CD4-positive, alpha-beta T cell treated with Interleukin-12 subunit alpha and Interleukin-12 subunit beta, for 1 hour (primary cell): Measurements from ENCODE around the gene CAST.

Experiments used
- DNase-seq: peaks from one replicate; pipeline ENCODE4 v3.0.0-alpha.2; 2020

Gene CAST

DNA sequence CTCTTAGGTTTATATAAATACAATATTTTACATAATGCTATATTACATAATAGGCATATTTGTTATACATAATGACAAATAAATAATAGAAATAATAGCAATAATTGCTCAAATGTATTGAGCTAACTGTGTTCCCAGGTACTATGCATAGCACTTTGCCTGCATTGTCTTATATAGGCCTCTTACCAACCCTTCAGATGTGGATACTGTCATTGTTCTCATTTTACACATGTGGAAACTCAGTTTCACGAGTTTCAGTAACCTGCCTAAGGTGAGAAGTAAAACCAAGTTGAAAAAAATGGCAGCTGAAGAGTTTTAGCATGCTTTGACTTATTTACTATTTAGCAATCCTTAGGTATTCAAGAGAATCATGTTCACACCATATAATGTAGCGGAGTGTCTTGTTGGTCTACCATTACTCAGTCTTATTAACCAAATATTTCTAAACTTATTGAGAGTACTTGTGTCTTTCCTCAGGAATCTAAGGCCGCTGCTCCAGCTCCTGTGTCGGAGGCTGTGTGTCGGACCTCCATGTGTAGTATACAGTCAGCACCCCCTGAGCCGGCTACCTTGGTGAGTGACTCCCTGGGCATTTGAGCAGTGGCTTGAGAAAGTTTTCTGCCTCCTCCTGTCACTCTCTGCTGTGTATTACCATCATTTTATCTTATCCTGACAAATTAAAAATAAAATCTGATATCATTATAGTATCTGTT, 88.1 kb downstream of the CAST start:
- DNase-seq, result no peak

- DNase-seq, result no peak
Measured at GRCh38 chr5:96751203-96752169, 89.3 kb downstream of the CAST start.

GRCh38 chr5:96752341-96753016, 90.3 kb downstream of the CAST start:
- DNase-seq, result peak; percentile 74

- no peak for DNase-seq
Measured at GRCh38 chr5:96753017-96753397, 90.8 kb downstream of the CAST start.

- DNase-seq, result no peak
Measured at GRCh38 chr5:96753848-96754247, 91.7 kb downstream of the CAST start.

DNA sequence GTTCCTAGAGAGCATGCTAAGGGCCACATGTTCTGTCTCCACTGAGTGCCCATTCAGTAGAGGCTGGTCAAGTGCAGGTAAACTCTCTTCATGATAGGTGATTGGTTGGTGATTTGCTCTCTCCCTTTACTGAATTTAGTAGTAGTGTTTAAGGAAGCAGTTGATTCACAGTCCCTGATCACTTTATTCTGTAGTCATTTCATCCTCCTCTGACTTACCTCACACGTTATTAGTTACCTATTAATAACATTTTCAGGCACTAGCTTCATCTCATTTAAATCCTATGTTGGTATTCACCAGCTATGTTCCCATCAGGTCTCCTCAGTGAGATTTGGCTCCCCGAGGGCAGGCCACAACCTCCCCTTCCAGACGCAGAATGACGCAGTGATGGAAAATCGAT, 93.7 kb downstream of the CAST start:
- no peak for DNase-seq

DNA sequence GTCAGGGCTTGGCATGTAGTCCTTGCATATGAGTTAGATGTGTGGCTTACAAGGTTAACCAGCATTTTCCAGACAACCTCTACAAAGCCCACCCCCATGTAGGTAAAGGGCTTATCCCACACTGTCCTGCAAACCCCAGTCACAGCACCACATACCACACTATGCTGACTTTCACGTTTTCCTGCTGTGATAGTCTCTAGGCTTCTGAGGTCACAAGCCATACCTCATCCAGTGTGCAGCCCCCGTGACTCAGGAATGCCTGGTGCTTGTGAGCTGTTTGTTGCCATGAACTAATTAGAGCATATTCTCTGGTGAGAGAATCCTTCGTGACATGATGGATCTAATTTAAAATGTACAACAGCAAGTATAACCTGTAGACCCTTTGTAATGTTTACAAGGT, 94.8 kb downstream of the CAST start:
- DNase-seq, result no peak

DNA sequence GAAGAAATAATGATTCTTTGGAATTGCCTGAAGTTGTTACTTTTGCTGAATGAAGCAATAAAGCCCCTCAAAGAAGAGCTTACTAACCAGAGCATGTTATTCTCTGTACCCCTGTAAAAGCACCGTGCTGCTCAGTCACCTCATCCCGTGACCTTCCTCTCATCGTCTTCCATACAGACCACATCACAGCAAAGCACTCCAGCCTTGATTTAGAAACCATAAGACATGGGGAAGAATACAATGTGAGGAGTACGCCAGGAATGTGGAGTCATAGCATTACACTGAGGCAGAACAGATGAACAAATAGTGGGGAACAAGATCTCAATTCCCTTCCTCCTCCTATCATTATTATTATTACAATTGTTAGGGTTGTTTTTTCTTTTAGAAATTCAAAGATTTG, 96.4 kb downstream of the CAST start:
- no peak for DNase-seq

DNA sequence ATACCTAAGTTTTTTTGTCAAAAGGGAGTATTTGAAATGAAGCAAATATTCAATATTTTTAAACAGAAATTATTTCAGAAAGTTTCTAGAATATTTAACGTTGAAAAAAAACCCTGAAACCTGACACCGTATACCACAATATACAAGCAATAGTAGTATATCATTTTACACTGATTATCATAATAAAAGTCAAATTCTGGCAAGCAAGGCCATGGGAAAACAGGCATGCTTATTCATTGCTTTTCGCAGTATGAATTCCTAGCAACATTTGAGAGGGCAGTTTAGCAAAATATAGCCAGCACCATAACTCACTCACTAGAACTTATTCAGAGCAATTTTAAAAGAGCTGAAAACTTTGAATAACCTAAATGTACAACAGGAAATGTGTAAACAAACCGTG, 99.4 kb downstream of the CAST start:
- DNase-seq, result no peak

GRCh38 chr5:96763026-96763425, 100.8 kb downstream of the CAST start:
- no peak for DNase-seq

GRCh38 chr5:96765043-96765442, 102.9 kb downstream of the CAST start:
- DNase-seq, result no peak

- DNase-seq, result no peak
Measured at GRCh38 chr5:96768708-96769251, 106.6 kb downstream of the CAST start.

GRCh38 chr5:96771395-96771794, 109.2 kb downstream of the CAST start:
- DNase-seq, result no peak

DNA sequence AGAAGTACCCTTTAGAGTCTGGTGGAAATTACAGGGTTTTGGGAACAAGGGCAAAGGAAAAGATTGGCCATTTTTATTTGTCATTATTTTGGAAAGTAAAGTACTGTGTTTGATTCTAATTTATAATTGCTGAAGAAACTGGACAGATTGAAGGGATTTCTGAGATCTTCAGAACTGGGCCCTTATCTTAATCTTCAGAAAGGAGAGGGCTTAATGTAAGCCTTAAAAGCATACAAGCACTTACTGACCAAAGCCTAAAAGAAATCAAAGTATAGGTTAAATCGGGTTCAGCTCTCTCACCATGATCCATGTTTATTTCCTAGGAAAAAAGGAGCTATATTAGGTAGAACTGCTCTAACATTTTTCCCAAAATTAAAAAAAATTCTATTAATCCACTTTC, 109.9 kb downstream of the CAST start:
- no peak for DNase-seq

DNA sequence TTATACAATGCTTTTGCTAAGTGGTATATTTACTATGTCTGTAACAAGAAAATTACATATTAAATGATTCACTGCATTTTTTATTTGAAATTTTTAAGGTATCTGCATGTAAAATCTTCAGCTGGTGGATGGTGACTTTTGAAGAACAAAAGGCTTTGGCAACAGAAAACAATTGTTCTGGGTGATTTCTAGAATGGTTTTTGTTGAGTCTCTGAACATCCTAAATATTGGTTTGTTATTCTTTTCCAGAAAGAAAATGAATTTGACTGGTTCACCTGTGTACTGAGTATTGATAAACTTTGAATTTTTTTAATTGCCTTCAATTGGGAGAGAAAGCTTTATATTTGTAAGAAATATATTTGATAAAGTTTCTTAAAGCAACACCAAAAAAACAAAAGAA, 110.4 kb downstream of the CAST start:
- DNase-seq, result no peak

DNA sequence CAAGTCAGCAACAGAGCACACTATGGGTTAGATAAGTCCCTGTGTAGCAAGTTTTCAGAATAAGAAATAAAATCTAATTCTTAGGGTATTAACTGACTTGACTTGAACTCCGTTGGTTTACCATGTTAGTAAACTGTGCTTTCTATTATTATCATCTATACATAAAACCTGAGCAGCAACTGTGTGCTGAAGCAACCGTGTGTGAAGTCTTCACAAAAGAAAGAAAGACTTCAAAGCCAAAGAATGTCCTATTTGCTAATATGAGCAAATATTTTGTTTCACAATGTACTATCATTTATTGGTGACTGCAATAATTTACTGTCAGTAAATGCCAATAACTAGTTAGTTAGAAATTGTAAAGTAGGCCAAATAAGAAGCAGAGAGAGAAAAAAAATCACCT, 112.9 kb downstream of the CAST start:
- no peak for DNase-seq

DNA sequence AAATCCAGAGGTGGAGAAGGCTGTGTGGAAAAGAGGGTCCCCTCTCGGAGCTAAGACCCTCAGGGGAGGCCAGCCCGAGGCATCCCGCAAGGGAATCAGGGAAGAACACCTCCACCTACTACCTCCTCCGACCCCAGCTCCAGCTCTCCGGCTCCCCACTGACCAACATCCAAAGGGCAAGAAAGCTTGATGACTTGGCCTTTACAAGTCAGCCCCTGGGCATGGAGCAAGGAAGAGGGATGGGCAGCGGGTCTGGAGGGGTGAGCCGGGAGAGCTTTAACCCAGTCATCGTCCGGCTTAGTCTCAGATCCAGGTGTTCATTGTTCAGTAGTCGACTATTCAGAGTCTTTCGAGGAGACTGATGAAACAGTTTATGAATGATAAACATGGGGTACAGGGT, 113.5 kb downstream of the CAST start:
- DNase-seq, result no peak

- no peak for DNase-seq
Measured at GRCh38 chr5:96776621-96777020, 114.4 kb downstream of the CAST start.

DNA sequence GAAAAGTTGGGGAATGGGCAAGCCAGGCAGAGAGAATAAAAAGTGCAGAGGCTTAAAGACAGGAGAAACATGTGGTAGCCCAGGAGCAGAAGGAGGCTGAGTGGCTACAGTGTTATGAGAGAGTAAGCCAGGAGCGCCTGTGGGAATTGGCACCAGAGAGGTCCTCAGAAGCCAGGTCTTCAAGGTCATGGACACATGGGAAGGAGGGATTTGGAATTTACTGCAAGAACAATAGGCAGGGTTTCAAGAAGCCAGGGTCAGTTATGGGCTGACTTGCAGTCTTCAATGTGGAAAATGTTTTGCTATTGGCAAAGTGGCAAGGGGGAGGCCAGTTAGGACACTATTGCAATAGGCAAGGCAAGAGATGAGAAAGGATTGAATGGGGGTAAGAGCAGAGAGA, 116.2 kb downstream of the CAST start:
- no peak for DNase-seq

GRCh38 chr5:96780626-96781025, 118.5 kb downstream of the CAST start:
- DNase-seq, result no peak

DNA sequence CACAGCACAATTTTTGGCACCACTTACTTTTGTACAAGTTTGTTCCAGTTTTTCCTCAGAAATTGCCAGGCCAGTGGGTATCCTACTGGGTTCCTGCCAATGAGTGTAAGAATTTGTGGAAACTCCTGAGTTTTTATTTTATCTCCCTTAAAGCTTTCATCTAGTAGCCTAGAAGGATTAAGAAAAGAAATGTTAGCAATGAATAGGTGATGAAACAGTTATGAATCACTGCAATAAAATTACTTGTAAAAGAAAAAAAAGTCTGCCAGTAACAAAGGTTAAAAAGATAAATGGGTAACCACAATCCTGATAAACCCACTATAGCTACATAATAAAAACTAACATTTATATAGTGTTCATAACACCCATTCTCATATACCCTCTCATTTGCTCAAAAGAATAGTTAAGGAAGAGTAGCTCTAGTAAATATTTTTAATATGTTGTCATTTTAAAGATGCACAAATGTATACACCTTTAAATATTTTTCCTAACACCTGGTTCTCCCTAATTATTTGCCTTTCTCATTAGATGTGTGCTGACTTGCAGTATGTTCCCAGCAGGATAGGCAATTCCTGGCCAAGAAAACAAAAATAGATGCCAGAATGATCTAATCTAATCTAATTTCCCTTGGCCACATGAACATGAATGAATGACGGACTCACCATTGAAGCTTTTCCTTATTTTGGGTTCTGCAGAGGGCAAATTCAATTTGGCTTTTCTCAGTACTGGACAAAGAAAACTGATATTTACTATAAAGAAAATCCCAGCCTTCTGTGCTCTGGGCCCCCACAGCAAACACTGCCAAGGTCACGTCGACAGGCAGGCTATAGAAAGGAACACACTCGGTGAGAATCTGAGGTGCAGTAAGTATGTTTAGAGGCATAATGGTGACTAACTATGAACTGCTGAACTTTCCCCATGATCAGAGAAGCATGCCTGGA, 119.1 kb downstream of the CAST start:
- DNase-seq, result no peak

- no peak for DNase-seq
Measured at GRCh38 chr5:96783326-96783725, 121.2 kb downstream of the CAST start.
